Measurements from ENCODE around the gene CAND2. TPM values are rescaled to one million over a fixed set of nuclear protein-coding genes. Genes with fewer than 3 reads are reported as not detected.

The CAND2 gene
- total and polyA plus RNA-seq, 4 experiments from 2014 or later, result 1.9 to 2.3 (median 2.2) TPM

DNA sequence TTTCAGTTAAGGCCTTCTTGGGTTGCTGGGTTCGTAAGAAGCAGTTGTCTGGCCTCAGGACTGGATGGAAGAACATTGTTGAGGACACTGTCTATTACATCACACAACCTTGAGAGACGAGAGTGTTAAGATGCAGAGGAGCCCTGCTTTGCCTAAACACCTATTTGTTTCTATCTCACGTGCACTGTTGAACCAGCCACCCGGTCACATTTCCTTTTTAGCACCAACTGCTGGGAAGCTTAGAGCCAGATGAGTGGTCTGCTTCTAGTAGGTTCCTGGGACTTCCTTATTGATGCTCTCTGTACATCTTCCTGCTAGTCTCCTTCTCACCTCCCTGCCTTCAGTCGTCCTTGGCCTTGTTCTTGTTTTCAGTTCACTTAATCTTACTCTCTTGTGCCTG lies 22.3 kb downstream of the CAND2 start:
- intact Hi-C loops (cut with micrococcal nuclease), result no loop called here
- Mint-ChIP-seq H3K36me3 (no peaks in the 10 kb centered on the region), H3K4me3 (no peak overlapping the region), H3K4me1 (no peaks in the 10 kb centered on the region), H3K27me3 (no peaks in the 10 kb centered on the region), H3K27ac (peak overlapping the region in 1 of 7 donors; percentile 21), H3K9me3 (no peaks in the 10 kb centered on the region)
- CTCF ChIA-PET (ENCODE audit: partially characterized antibody), result interaction anchor here (0.6 to 2.0 kb wide), 4 partner anchors 8 to 642 kb away, joined by 3 to 8 read pairs (median 4); partner anchors contain the start of gene RPL32
- H3K4me1 ChIP-seq (ENCODE audit: insufficient read depth, low read length), result no peaks in the 10 kb centered on the region
- POLR2A ChIA-PET (ENCODE audit: partially characterized antibody), result interaction anchor here (1.6 kb wide), 1 partner anchor 12 kb away, joined by 5 read pairs; no protein-coding TSS in a partner anchor
- no peak overlapping the region for H3K27ac ChIP-seq (ENCODE audit: low read depth, low read length)
- no peaks in the 10 kb centered on the region for H3K9me3 ChIP-seq (ENCODE audit: control insufficient read depth in 1 of 2, low read length in 2 of 2)
- no peak overlapping the region for H3K4me3 ChIP-seq (ENCODE audit: low read length in 2 of 2)
- no peak for DNase-seq
- no peaks in the 10 kb centered on the region for H3K36me3 ChIP-seq (ENCODE audit: insufficient read depth, low read length)
- no peaks in the 10 kb centered on the region for H3K27me3 ChIP-seq (ENCODE audit: insufficient read depth, low read length)

DNA sequence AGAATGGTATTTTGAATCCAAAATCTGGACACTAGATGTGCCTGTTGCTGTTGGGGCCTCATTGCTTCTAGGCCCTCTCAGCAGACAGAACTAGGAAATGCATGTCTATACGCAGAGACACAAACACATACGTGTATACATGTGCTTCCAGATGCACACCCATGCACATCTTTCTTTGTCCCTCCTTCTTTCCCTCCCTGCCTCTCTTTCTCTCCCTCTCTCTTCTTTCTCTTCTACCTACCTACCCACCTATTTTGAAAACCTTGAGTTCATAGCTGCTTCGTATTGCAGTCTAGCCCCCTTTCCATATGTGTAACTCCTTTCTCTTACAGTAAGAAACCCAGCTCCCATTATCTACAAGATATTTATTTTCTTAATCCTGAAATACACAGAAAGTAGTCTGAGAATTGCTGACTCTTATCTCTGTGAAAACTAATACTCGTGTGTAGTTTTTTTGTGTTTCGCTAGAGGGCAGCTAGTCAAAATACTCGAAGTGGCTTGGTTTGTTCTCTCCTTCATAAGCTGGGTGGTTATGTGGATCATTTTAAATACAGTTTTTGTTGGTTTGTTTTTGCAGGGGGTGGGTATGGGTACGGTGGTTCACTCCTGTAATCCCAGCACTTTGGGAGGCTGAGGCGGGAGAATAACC lies 26.4 kb downstream of the CAND2 start:
- Mint-ChIP-seq H3K4me3 (no peak overlapping the region), H3K27me3 (no peaks in the 10 kb centered on the region), H3K4me1 (no peaks in the 10 kb centered on the region), H3K27ac (no peak overlapping the region), H3K9me3 (no peaks in the 10 kb centered on the region), H3K36me3 (no peaks in the 10 kb centered on the region)
- ChIA-PET POLR2A (ENCODE audit: partially characterized antibody) (interaction anchor here (1.2 kb wide), 1 partner anchor 9 kb away, joined by 4 read pairs; no protein-coding TSS in a partner anchor), CTCF (ENCODE audit: partially characterized antibody) (interaction anchor here (0.8 kb wide), 1 partner anchor 13 kb away, joined by 4 read pairs; no protein-coding TSS in a partner anchor)
- no peak overlapping the region for H3K27ac ChIP-seq (ENCODE audit: low read depth, low read length)
- no peaks in the 10 kb centered on the region for H3K27me3 ChIP-seq (ENCODE audit: insufficient read depth, low read length)
- H3K4me3 ChIP-seq (ENCODE audit: low read length in 2 of 2), result no peak overlapping the region
- no peak for DNase-seq
- no peaks in the 10 kb centered on the region for H3K9me3 ChIP-seq (ENCODE audit: control insufficient read depth in 1 of 2, low read length in 2 of 2)
- intact Hi-C loops (cut with micrococcal nuclease), result no loop called here
- no peaks in the 10 kb centered on the region for H3K4me1 ChIP-seq (ENCODE audit: insufficient read depth, low read length)
- H3K36me3 ChIP-seq (ENCODE audit: insufficient read depth, low read length), result no peaks in the 10 kb centered on the region

DNA sequence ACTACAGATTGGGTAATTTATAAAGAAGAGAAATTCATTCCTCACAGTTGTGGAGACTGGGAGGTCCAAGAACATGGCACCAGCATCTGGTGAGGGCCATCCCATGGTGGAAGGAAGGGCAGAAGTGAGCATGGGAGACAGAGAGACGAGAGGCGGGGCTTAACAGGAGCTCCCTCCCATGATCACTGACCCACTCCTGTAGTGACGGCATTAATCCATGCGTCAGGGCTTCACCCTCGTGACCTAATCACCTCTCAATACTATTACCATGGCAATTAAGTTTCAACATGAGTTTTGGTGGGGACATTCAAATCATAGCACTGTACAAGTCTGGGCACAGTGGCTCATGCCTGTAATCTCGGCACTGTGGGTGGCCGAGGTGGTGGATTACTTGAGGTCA lies 27.8 kb downstream of the CAND2 start:
- Mint-ChIP-seq H3K9me3 (no peaks in the 10 kb centered on the region), H3K27me3 (no peaks in the 10 kb centered on the region), H3K36me3 (no peaks in the 10 kb centered on the region), H3K4me1 (no peaks in the 10 kb centered on the region), H3K4me3 (no peak overlapping the region), H3K27ac (peak overlapping the region in 1 of 7 donors; percentile 72)
- no peaks in the 10 kb centered on the region for H3K36me3 ChIP-seq (ENCODE audit: insufficient read depth, low read length)
- CTCF ChIA-PET (ENCODE audit: partially characterized antibody), result no interaction called here
- no peak for DNase-seq
- H3K9me3 ChIP-seq (ENCODE audit: control insufficient read depth in 1 of 2, low read length in 2 of 2), result no peaks in the 10 kb centered on the region
- no peak overlapping the region for H3K27ac ChIP-seq (ENCODE audit: low read depth, low read length)
- H3K4me1 ChIP-seq (ENCODE audit: insufficient read depth, low read length), result no peaks in the 10 kb centered on the region
- no peak overlapping the region for H3K4me3 ChIP-seq (ENCODE audit: low read length in 2 of 2)
- POLR2A ChIA-PET (ENCODE audit: partially characterized antibody), result no interaction called here
- intact Hi-C loops (cut with micrococcal nuclease), result no loop called here
- H3K27me3 ChIP-seq (ENCODE audit: insufficient read depth, low read length), result no peaks in the 10 kb centered on the region

DNA sequence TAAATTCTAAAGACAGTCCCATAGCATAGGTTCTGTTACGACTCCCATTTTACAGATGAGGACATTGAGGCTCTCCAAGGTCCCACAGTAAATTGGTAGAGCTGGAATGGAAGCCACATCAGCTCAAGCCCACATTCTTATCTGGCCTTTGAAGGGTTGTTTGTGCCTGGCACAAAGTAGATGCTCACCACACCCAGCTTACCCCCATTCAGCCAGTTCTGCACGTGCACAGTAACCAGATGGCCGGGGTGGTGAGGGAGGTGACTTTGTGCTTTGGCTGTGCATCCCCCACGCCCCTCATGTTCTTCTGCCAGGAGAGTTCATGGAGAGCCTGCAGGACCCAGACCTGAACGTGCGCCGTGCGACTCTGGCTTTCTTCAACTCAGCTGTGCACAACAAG lies 28.7 kb downstream of the CAND2 start:
- POLR2A ChIA-PET (ENCODE audit: partially characterized antibody), result no interaction called here
- intact Hi-C loops (cut with micrococcal nuclease), result no loop called here
- H3K27ac Mint-ChIP-seq, result no peak overlapping the region

DNA sequence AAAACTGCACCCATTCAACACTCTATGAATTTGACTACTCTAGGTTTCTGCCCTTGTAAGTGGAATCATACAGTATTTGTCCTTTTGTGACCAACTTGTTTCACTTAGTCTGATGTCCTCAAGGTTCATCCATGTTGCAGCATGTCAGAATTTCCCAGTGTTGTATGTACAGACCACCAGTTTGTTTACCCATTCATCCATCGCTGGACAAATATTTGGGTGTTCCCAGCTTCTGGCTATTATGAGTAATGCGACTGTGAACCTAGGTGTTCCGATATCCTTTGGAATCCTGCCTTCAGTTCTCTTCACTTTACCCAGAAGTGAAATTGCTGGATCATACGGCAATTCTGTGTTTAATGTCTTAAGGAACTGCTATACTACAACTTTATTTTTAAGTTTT lies 32.3 kb downstream of the CAND2 start:
- ChIA-PET CTCF (ENCODE audit: partially characterized antibody) (no interaction called here), POLR2A (ENCODE audit: partially characterized antibody) (no interaction called here)
- no peaks in the 10 kb centered on the region for H3K4me1 ChIP-seq (ENCODE audit: insufficient read depth, low read length)
- Mint-ChIP-seq H3K4me1 (peaks cover 0 to 3% (median 0%) of the 10 kb centered on the region in 4 donors), H3K4me3 (no peak overlapping the region), H3K27ac (peak overlapping the region in 1 of 7 donors; percentile 48), H3K9me3 (no peaks in the 10 kb centered on the region), H3K27me3 (no peaks in the 10 kb centered on the region), H3K36me3 (peaks cover 14 to 33% of the 10 kb centered on the region in 2 donors)
- intact Hi-C loops (cut with micrococcal nuclease), result no loop called here
- H3K4me3 ChIP-seq (ENCODE audit: low read length in 2 of 2), result no peak overlapping the region
- H3K27me3 ChIP-seq (ENCODE audit: insufficient read depth, low read length), result no peaks in the 10 kb centered on the region
- no peak for DNase-seq
- H3K36me3 ChIP-seq (ENCODE audit: insufficient read depth, low read length), result peaks cover 22% of the 10 kb centered on the region
- no peaks in the 10 kb centered on the region for H3K9me3 ChIP-seq (ENCODE audit: control insufficient read depth in 1 of 2, low read length in 2 of 2)
- H3K27ac ChIP-seq (ENCODE audit: low read depth, low read length), result no peak overlapping the region

More for the DNA sequence above, 28.7 kb downstream of the CAND2 start:
- Mint-ChIP-seq H3K36me3 (no peaks in the 10 kb centered on the region), H3K27me3 (no peaks in the 10 kb centered on the region), H3K9me3 (no peaks in the 10 kb centered on the region), H3K4me1 (peaks cover 0 to 3% (median 0%) of the 10 kb centered on the region in 4 donors), H3K4me3 (no peak overlapping the region)
- Histone ChIP-seq H3K9me3 (ENCODE audit: control insufficient read depth in 1 of 2, low read length in 2 of 2) (no peaks in the 10 kb centered on the region), H3K4me1 (ENCODE audit: insufficient read depth, low read length) (no peaks in the 10 kb centered on the region), H3K36me3 (ENCODE audit: insufficient read depth, low read length) (no peaks in the 10 kb centered on the region), H3K27ac (ENCODE audit: low read depth, low read length) (no peak overlapping the region), H3K4me3 (ENCODE audit: low read length in 2 of 2) (no peak overlapping the region), H3K27me3 (ENCODE audit: insufficient read depth, low read length) (no peaks in the 10 kb centered on the region)
- CTCF ChIA-PET (ENCODE audit: partially characterized antibody), result no interaction called here
- DNase-seq, result no peak

DNA sequence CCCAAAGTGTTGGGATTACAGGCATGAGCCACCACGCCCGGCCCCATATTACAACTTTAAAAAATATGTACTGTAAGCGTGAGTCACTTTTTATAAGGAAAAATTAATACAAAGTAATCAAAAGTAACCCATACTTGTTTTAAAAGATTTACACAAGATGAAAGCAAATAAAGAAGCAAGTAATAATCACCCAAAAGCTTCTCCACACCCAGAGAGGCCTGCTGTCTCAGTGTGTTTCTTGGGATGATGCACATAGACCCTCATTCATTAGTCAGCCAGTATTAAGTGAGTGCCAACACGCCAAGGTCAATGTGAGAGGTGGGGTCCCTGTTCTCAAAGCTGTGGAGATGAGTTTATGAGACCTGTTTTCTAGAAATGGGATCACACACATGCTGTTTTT lies 32.9 kb downstream of the CAND2 start:
- Mint-ChIP-seq H3K36me3 (peaks cover 20 to 40% of the 10 kb centered on the region in 2 donors), H3K27ac (peak overlapping the region in 1 of 7 donors; percentile 69), H3K4me3 (no peak overlapping the region), H3K4me1 (peaks cover 0 to 3% (median 0%) of the 10 kb centered on the region in 4 donors), H3K27me3 (no peaks in the 10 kb centered on the region), H3K9me3 (no peaks in the 10 kb centered on the region)
- no peaks in the 10 kb centered on the region for H3K4me1 ChIP-seq (ENCODE audit: insufficient read depth, low read length)
- intact Hi-C loops (cut with micrococcal nuclease), result no loop called here
- no peak overlapping the region for H3K4me3 ChIP-seq (ENCODE audit: low read length in 2 of 2)
- no peaks in the 10 kb centered on the region for H3K27me3 ChIP-seq (ENCODE audit: insufficient read depth, low read length)
- no peaks in the 10 kb centered on the region for H3K9me3 ChIP-seq (ENCODE audit: control insufficient read depth in 1 of 2, low read length in 2 of 2)
- ChIA-PET POLR2A (ENCODE audit: partially characterized antibody) (interaction anchor here (2.1 to 4.5 kb wide), 2 partner anchors 12 to 19 kb away, joined by 6 to 37 read pairs; partner anchors contain the start of gene RPL32), CTCF (ENCODE audit: partially characterized antibody) (no interaction called here)
- H3K27ac ChIP-seq (ENCODE audit: low read depth, low read length), result no peak overlapping the region
- H3K36me3 ChIP-seq (ENCODE audit: insufficient read depth, low read length), result peaks cover 22% of the 10 kb centered on the region
- DNase-seq, result no peak

DNA sequence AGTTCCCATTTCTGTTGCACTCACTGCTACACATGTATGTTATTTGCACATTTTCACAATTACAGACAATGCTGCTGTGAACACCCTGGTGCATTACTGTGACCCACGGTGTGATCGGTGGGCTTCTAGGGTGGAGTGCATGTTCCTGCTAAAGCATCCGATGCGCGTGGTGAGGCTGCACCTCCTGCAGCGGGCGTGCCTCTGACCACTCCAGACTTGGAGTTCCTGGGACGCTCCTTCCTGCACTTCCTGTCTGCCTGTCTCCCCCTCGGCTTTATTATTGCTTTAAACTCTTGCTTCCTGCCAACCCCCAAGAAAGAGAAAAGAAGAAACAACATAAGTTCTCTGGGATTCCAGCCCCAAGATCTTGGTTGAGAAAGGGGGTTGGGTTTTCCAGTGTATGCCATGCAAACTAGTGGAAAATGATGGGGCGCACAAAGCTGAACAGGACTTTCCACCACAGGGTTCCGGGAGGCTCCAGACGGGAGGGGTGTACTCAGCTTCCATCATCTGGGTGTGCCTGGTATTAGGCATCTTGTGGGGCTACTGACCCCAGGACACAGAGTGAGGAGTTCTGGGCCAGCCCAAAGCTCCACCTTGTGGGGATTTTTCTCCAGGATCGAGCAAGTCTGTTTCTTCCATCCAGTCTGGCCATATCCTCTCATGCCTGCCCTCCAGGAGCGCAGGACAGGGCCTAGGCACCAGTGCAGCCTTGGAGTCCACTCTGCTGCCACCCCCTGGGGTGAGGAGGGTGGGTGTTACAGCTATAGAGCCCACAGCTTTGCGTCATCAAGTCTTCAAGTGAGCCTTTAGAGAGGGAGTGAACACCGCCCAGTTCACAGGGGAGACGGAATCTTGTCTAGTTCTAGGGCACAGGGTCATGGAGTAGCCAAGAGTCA lies 33.7 kb downstream of the CAND2 start:
- peaks cover 0 to 3% (median 0%) of the 10 kb centered on the region in 4 donors for H3K4me1 Mint-ChIP-seq
- no peak overlapping the region for H3K4me3 Mint-ChIP-seq
- peaks cover 29% of the 10 kb centered on the region for H3K36me3 ChIP-seq (ENCODE audit: insufficient read depth, low read length)
- no peaks in the 10 kb centered on the region for H3K27me3 ChIP-seq (ENCODE audit: insufficient read depth, low read length)
- no peak overlapping the region for H3K4me3 ChIP-seq (ENCODE audit: low read length in 2 of 2)
- no peaks in the 10 kb centered on the region for H3K27me3 Mint-ChIP-seq
- intact Hi-C loops (cut with micrococcal nuclease), result no loop called here
- peaks cover 22 to 47% of the 10 kb centered on the region in 2 donors for H3K36me3 Mint-ChIP-seq
- H3K4me1 ChIP-seq (ENCODE audit: insufficient read depth, low read length), result no peaks in the 10 kb centered on the region
- ChIA-PET POLR2A (ENCODE audit: partially characterized antibody) (interaction anchor here (1.1 to 4.5 kb wide), 3 partner anchors 11 to 19 kb away, joined by 5 to 37 read pairs (median 6); partner anchors contain the start of gene RPL32), CTCF (ENCODE audit: partially characterized antibody) (interaction anchor here (1.3 to 5.0 kb wide), 2 partner anchors 11 to 42 kb away, joined by 4 to 38 read pairs; partner anchors contain the start of gene RPL32)
- H3K9me3 ChIP-seq (ENCODE audit: control insufficient read depth in 1 of 2, low read length in 2 of 2), result no peaks in the 10 kb centered on the region
- H3K27ac Mint-ChIP-seq, result peak overlapping the region in 2 of 7 donors; percentile 11 to 68
- H3K27ac ChIP-seq (ENCODE audit: low read depth, low read length), result no peak overlapping the region
- no peak for DNase-seq
- no peaks in the 10 kb centered on the region for H3K9me3 Mint-ChIP-seq
